OCI-LY1 (cell line): Measurements from ENCODE around the gene PKDCC.

Experiments used
- H2AFZ ChIP-seq: fragments of 200-600 bp; sonication (generic), shearing (Covaris generic); 2 replicates; pipeline ENCODE4 v1.6.0; 2014; ENCODE audit warnings: antibody characterized with exemption, mild to moderate bottlenecking, low read length
- H3F3A ChIP-seq: fragments of 200-600 bp; sonication (generic), shearing (Covaris generic); 2 replicates; pipeline ENCODE4 v1.6.0; 2014; ENCODE audit warnings: mild to moderate bottlenecking, antibody characterized with exemption, low read length, moderate library complexity; ENCODE audit not compliant: insufficient read depth
- H3K27ac ChIP-seq: fragments of 200-600 bp; sonication (generic); 2 replicates; pipeline ENCODE4 v1.5.1; 2014; ENCODE audit warnings: low read length, mixed run types, mild to moderate bottlenecking, low read depth; ENCODE audit not compliant: poor library complexity, severe bottlenecking
- H3K27me3 ChIP-seq: fragments of 200-600 bp; sonication (generic); 2 replicates; pipeline ENCODE4 v1.6.0; 2014; ENCODE audit warnings: antibody characterized with exemption, mild to moderate bottlenecking, low read length, moderate library complexity; ENCODE audit not compliant: insufficient read depth
- H3K36me3 ChIP-seq: fragments of 200-600 bp; sonication (generic); 2 replicates; pipeline ENCODE4 v1.6.1; 2014; ENCODE audit warnings: mild to moderate bottlenecking, antibody characterized with exemption, low read length, moderate library complexity, mixed read lengths; ENCODE audit not compliant: insufficient read depth
- H3K4me1 ChIP-seq: fragments of 200-600 bp; sonication (generic); 2 replicates; pipeline ENCODE4 v1.5.1; 2014; ENCODE audit warnings: mild to moderate bottlenecking, low read length, moderate library complexity; ENCODE audit not compliant: insufficient read depth, severe bottlenecking
- H3K4me2 ChIP-seq: fragments of 200-600 bp; sonication (generic), shearing (Covaris generic); 2 replicates; pipeline ENCODE4 v1.6.1; 2014; ENCODE audit warnings: low read length
- H3K4me3 ChIP-seq: fragments of 200-600 bp; sonication (generic); 2 replicates; pipeline ENCODE4 v1.5.1; 2014; ENCODE audit warnings: low read length, low read depth, mild to moderate bottlenecking, mixed read lengths; ENCODE audit not compliant: poor library complexity, severe bottlenecking
- H3K79me2 ChIP-seq: fragments of 200-600 bp; shearing (Covaris generic); 2 replicates; pipeline ENCODE4 v1.6.1; 2016; ENCODE audit warnings: mixed run types, low read length, mixed read lengths; ENCODE audit not compliant: insufficient read depth
- H3K9ac ChIP-seq: fragments of 200-600 bp; sonication (generic), shearing (Covaris generic); 2 replicates; pipeline ENCODE4 v1.6.1; 2014; ENCODE audit warnings: mild to moderate bottlenecking, low read length, mixed read lengths
- H3K9me2 ChIP-seq: fragments of 200-600 bp; sonication (generic), shearing (Covaris generic); 2 replicates; pipeline ENCODE4 v1.6.1; 2014; ENCODE audit warnings: low read depth, mild to moderate bottlenecking, low read length, mixed read lengths
- H3K9me3 ChIP-seq: fragments of 200-600 bp; shearing (Covaris generic); 2 replicates; pipeline ENCODE4 v1.6.1; 2014; ENCODE audit warnings: low read length, mixed read lengths
- H4K20me1 ChIP-seq: fragments of 200-600 bp; sonication (generic), shearing (Covaris generic); 2 replicates; pipeline ENCODE4 v1.6.0; 2016; ENCODE audit warnings: mild to moderate bottlenecking, low read length; ENCODE audit not compliant: insufficient read depth
- CTCF ChIP-seq: fragments of 200-600 bp; sonication (generic), shearing (Covaris generic); IDR thresholded peaks from 2 replicates; pipeline ENCODE4 v1.5.1; 2017; ENCODE audit warnings: mild to moderate bottlenecking, antibody characterized with exemption, low read length, moderate library complexity, mixed read lengths
- EZH2 ChIP-seq: fragments of 200-600 bp; sonication (generic), shearing (Covaris generic); IDR thresholded peaks from 2 replicates; pipeline ENCODE4 v1.8.0; 2017; ENCODE audit warnings: borderline replicate concordance, mixed run types, mild to moderate bottlenecking, antibody characterized with exemption, low read length, moderate library complexity, mixed read lengths

PKDCC gene

GRCh38 chr2:42052702-42053481 is 5.1 kb downstream of the PKDCC start:
- no peaks in the 10 kb centered on the region for H3K27me3 ChIP-seq
- no peaks in the 10 kb centered on the region for H3K9me3 ChIP-seq
- no peaks in the 10 kb centered on the region for H3K4me1 ChIP-seq
- no peaks in the 10 kb centered on the region for H4K20me1 ChIP-seq
- no peaks in the 10 kb centered on the region for H3K79me2 ChIP-seq
- H3F3A ChIP-seq = no peaks in the 10 kb centered on the region
- H3K27ac ChIP-seq = no peak overlapping the region
- H3K4me2 ChIP-seq = no peak overlapping the region
- H2AFZ ChIP-seq = no peak overlapping the region
- no peak overlapping the region for H3K9ac ChIP-seq
- no peaks in the 10 kb centered on the region for H3K36me3 ChIP-seq
- TF ChIP-seq CTCF (no peak), EZH2 (no peak)
- H3K9me2 ChIP-seq = no peaks in the 10 kb centered on the region
- H3K4me3 ChIP-seq = no peak overlapping the region

- Histone ChIP-seq H3K27me3 (no peaks in the 10 kb centered on the region), H4K20me1 (no peaks in the 10 kb centered on the region), H2AFZ (no peak overlapping the region), H3K4me2 (no peak overlapping the region), H3K27ac (no peak overlapping the region), H3K9me3 (no peaks in the 10 kb centered on the region), H3K36me3 (no peaks in the 10 kb centered on the region), H3K4me1 (no peaks in the 10 kb centered on the region), H3K4me3 (no peak overlapping the region), H3K9me2 (no peaks in the 10 kb centered on the region), H3K79me2 (no peaks in the 10 kb centered on the region), H3K9ac (no peak overlapping the region), H3F3A (no peaks in the 10 kb centered on the region)
- TF ChIP-seq EZH2 (no peak), CTCF (no peak)
These were observed 5.6 kb downstream of the PKDCC start for GRCh38 chr2:42053482-42053790.

- no peaks in the 10 kb centered on the region for H4K20me1 ChIP-seq
- no peaks in the 10 kb centered on the region for H3K9me3 ChIP-seq
- H3F3A ChIP-seq = no peaks in the 10 kb centered on the region
- no peak overlapping the region for H3K9ac ChIP-seq
- H3K9me2 ChIP-seq = no peaks in the 10 kb centered on the region
- H3K27me3 ChIP-seq = no peaks in the 10 kb centered on the region
- no peak overlapping the region for H3K4me3 ChIP-seq
- no peak overlapping the region for H3K27ac ChIP-seq
- no peak overlapping the region for H2AFZ ChIP-seq
- no peak overlapping the region for H3K4me2 ChIP-seq
- H3K79me2 ChIP-seq = no peaks in the 10 kb centered on the region
- no peaks in the 10 kb centered on the region for H3K36me3 ChIP-seq
- no peaks in the 10 kb centered on the region for H3K4me1 ChIP-seq
- TF ChIP-seq CTCF (no peak), EZH2 (no peak)
These were observed 6.2 kb downstream of the PKDCC start for GRCh38 chr2:42053791-42054701.
